SU-DHL-6 (cell line): ENCODE data around the gene SNX27.

Experiments
- H2AFZ ChIP-seq: fragments of 200-600 bp; sonication (generic); 2 replicates; pipeline ENCODE4 v1.6.1; 2014; ENCODE audit warnings: low read depth, mild to moderate bottlenecking, moderate library complexity, mixed read lengths, antibody characterized with exemption, low read length; ENCODE audit not compliant: severe bottlenecking
- H3F3A ChIP-seq: fragments of 200-600 bp; shearing (Covaris generic); 2 replicates; pipeline ENCODE4 v1.6.0; 2016; ENCODE audit warnings: antibody characterized with exemption, mild to moderate bottlenecking; ENCODE audit not compliant: insufficient read depth
- H3K27ac ChIP-seq: fragments of 200-600 bp; sonication (generic); 2 replicates; pipeline ENCODE4 v1.5.1; 2016; ENCODE audit warnings: low read depth, mild to moderate bottlenecking, low read length, moderate library complexity, mixed read lengths
- H3K27me3 ChIP-seq: fragments of 200-600 bp; sonication (generic), shearing (Covaris generic); 2 replicates; pipeline ENCODE4 v1.6.0; 2014; ENCODE audit warnings: mild to moderate bottlenecking, low read length
- H3K36me3 ChIP-seq: fragments of 200-600 bp; sonication (generic); 2 replicates; pipeline ENCODE4 v1.6.1; 2014; ENCODE audit warnings: mild to moderate bottlenecking, low read length, mixed read lengths
- H3K4me2 ChIP-seq: fragments of 300-600, 200-600 bp; shearing (Covaris generic), sonication (generic); 2 replicates; pipeline ENCODE4 v1.6.0; 2014; ENCODE audit warnings: low read length, low read depth, mild to moderate bottlenecking; ENCODE audit not compliant: poor library complexity, severe bottlenecking
- H3K4me3 ChIP-seq: fragments of 200-600 bp; sonication (generic); 2 replicates; pipeline ENCODE4 v1.5.1; 2014; ENCODE audit warnings: antibody characterized with exemption, low read length, mild to moderate bottlenecking, mixed read lengths; ENCODE audit not compliant: insufficient read depth, poor library complexity, severe bottlenecking
- H3K79me2 ChIP-seq: fragments of 200-600 bp; sonication (generic); 2 replicates; pipeline ENCODE4 v1.6.1; 2014; ENCODE audit warnings: mild to moderate bottlenecking, low read length, moderate library complexity; ENCODE audit not compliant: insufficient read depth
- H3K9ac ChIP-seq: fragments of 200-600 bp; sonication (generic); 2 replicates; pipeline ENCODE4 v1.7.0; 2014; ENCODE audit warnings: mild to moderate bottlenecking, low read length
- H3K9me2 ChIP-seq: fragments of 200-600 bp; sonication (generic); replicated peaks from 2 replicates; pipeline ENCODE4 v1.6.1; 2014; ENCODE audit warnings: low read length; ENCODE audit not compliant: insufficient read depth
- H3K9me3 ChIP-seq: fragments of 200-600 bp; sonication (generic); 2 replicates; pipeline ENCODE4 v1.6.1; 2014; ENCODE audit warnings: low read length, mixed read lengths; ENCODE audit not compliant: insufficient read depth
- H4K20me1 ChIP-seq: fragments of 200-600 bp; sonication (generic); 2 replicates; pipeline ENCODE4 v1.6.1; 2014; ENCODE audit warnings: low read depth, mild to moderate bottlenecking, antibody characterized with exemption, low read length, moderate library complexity, mixed read lengths
- EZH2phosphoT487 ChIP-seq: fragments of 200-600 bp; sonication (generic), shearing (Covaris generic); conservative IDR thresholded peaks from 2 replicates; pipeline ENCODE4 v1.6.1; 2018; ENCODE audit warnings: mild to moderate bottlenecking, antibody characterized with exemption, low read length, moderate library complexity, mixed read lengths
- TF ChIP-seq, protein P1 (sequence below): fragments of 200-600 bp; sonication (generic); IDR thresholded peaks from one replicate; pipeline ENCODE4 v1.5.1; 2017; ENCODE audit warnings: antibody characterized with exemption, mild to moderate bottlenecking, low read length, moderate library complexity; ENCODE audit not compliant: insufficient read depth, poor library complexity, severe bottlenecking

SNX27 gene

DNA sequence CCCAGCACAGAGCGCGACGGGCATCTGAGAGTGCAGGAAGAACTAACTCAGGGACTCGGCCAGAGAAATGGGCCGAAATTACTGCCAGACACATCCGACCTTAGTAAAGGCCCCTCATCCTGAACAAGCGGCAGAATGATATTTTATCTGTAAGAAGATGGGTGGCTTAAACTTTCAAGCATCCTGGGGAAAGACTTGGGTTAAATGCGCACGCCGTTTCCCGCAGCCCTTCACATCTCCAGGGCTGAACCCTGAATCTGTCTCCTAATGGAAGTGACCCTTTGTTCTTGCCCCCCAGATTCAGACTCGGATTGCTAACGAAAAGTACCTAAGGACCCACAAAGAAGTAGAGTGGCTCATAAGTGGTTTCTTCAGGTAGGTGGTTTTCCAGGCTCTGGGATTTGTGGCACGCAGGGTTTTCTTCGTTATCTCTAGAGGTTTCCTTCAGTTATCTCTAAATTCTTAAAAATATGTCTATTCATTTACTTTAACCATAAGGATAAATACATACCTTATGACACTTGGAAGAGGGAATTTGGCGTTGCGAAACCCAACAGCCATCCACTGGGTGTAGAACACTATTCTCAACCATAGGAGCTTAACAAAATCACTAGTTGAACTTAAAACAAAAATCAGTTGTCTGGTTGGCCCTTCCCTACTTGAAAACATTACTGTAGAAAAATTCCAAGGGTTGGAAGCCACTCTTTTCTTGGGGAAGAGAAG lies 110.1 kb downstream of the SNX27 start:
- Histone ChIP-seq H3F3A (no peaks in the 10 kb centered on the region), H3K9me3 (no peaks in the 10 kb centered on the region), H4K20me1 (no peaks in the 10 kb centered on the region), H3K27ac (no peak overlapping the region), H3K36me3 (no peaks in the 10 kb centered on the region), H3K4me3 (no peak overlapping the region), H3K9me2 (no peaks in the 10 kb centered on the region), H3K9ac (no peak overlapping the region), H3K79me2 (no peaks in the 10 kb centered on the region), H2AFZ (no peak overlapping the region), H3K27me3 (no peaks in the 10 kb centered on the region), H3K4me2 (peak overlapping the region; percentile 45)
- TF ChIP-seq, protein P1, sequence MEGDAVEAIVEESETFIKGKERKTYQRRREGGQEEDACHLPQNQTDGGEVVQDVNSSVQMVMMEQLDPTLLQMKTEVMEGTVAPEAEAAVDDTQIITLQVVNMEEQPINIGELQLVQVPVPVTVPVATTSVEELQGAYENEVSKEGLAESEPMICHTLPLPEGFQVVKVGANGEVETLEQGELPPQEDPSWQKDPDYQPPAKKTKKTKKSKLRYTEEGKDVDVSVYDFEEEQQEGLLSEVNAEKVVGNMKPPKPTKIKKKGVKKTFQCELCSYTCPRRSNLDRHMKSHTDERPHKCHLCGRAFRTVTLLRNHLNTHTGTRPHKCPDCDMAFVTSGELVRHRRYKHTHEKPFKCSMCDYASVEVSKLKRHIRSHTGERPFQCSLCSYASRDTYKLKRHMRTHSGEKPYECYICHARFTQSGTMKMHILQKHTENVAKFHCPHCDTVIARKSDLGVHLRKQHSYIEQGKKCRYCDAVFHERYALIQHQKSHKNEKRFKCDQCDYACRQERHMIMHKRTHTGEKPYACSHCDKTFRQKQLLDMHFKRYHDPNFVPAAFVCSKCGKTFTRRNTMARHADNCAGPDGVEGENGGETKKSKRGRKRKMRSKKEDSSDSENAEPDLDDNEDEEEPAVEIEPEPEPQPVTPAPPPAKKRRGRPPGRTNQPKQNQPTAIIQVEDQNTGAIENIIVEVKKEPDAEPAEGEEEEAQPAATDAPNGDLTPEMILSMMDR, result no peak
- TF ChIP-seq EZH2phosphoT487, result no peak

DNA sequence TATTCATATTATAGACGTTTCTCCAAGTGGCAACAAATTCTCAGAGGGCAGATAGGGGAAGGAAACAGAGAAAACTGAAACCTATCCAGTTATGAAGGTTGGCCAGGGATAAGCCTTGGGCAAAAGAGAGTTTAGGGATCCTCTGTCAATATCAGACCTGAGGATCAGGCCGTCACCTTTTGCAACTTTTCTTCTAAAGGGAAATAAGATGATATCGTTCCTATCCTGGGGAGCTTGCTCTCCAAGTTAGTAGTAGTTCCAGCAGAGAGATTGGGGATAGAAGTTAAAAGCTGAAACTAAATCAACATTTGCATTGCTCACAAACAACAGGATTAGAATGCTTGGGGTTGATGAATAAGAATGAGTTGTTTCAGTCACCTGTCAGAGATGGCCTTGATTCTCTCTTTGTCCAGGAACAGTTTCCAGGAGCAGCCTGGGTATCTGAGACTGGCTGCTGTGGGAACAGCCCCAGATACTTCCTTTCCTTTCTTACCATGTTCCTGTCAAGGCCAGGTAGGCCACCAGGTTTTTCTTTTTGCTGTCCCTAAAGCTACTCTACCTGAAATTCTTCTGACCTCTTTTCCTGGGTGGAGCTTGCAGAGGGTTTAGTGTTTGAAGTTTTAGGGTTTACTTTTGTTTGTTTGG lies 112.0 kb downstream of the SNX27 start:
- H4K20me1 ChIP-seq, result no peaks in the 10 kb centered on the region
- no peaks in the 10 kb centered on the region for H3K9me2 ChIP-seq
- no peaks in the 10 kb centered on the region for H3K79me2 ChIP-seq
- H3K27me3 ChIP-seq, result no peaks in the 10 kb centered on the region
- H3K27ac ChIP-seq, result no peak overlapping the region
- TF ChIP-seq EZH2phosphoT487, result no peak
- TF ChIP-seq, protein P1, result no peak
- H3K9me3 ChIP-seq, result no peaks in the 10 kb centered on the region
- H3K4me2 ChIP-seq, result no peak overlapping the region
- H3F3A ChIP-seq, result no peaks in the 10 kb centered on the region
- H2AFZ ChIP-seq, result no peak overlapping the region
- no peak overlapping the region for H3K4me3 ChIP-seq
- no peaks in the 10 kb centered on the region for H3K36me3 ChIP-seq
- no peak overlapping the region for H3K9ac ChIP-seq

DNA sequence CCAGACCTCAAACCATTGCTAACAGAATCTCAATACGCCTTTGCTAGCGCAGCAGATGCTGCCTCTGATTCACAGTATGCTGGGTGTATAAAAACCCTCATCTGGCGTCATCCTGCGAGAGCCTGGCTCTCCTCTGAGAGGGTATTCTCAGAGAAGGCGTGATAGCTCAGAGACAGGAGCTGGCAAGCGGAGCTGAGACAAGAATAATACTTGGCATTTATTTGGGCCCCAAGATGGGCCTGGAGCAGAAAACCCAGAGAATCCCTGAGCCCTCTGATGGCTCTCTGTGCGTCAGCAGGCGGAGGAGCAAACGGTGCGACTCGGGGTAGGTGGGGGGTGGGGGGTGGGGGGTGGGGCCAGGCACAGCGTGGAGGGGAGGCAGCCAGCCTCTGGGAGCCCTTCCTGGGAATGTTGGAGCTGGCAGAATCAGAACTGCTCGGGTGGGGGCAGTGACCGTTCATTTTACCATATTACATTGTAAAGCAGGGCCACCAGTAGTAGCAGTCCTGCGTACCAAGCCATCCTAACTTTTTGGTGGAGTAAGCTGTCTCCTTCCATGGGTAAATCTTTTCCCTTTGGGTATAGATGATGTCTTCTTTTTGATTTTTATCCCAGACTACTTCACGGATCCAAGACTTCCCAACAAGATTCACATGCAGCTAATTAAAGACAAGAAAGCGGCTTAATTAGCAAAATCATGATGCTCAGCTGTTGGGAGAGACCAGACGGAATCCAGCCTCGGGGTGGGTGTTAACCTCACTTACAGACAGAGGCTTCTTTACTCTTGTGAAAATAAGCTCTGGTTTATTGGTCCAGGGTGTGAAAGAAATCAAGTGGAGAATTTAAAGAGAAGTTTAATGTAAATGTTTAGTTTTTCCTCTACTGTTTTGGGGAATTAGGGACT lies 116.6 kb downstream of the SNX27 start:
- no peaks in the 10 kb centered on the region for H3K27me3 ChIP-seq
- H3K79me2 ChIP-seq, result no peaks in the 10 kb centered on the region
- no peak for TF ChIP-seq EZH2phosphoT487
- TF ChIP-seq, protein P1, result no peak
- H2AFZ ChIP-seq, result no peak overlapping the region
- H3K9me2 ChIP-seq, result no peaks in the 10 kb centered on the region
- H3K9me3 ChIP-seq, result no peaks in the 10 kb centered on the region
- no peaks in the 10 kb centered on the region for H3F3A ChIP-seq
- no peak overlapping the region for H3K27ac ChIP-seq
- H3K4me2 ChIP-seq, result no peak overlapping the region
- H3K36me3 ChIP-seq, result no peaks in the 10 kb centered on the region
- no peaks in the 10 kb centered on the region for H4K20me1 ChIP-seq
- H3K4me3 ChIP-seq, result no peak overlapping the region
- H3K9ac ChIP-seq, result no peak overlapping the region
